GM12878 (cell line): ENCODE data around the gene CAPN7. TPM values are rescaled to one million over a fixed set of nuclear protein-coding genes. Genes with fewer than 3 reads are reported as not detected.

ENCODE experiments used
- CREB1 ChIP-seq: IDR thresholded peaks from 2 replicates; pipeline ENCODE4 v1.6.1; 2012; ENCODE audit warnings: low read depth, mild to moderate bottlenecking, inconsistent platforms
- EGR1 ChIP-seq, 2 experiments: IDR thresholded peaks; 1 replicate in 1 of 2; 2 replicates in 1 of 2; pipeline ENCODE4 v1.6.1; 2011 to 2012; ENCODE audit warnings: low read depth in 2 of 2, low read length in 2 of 2, borderline replicate concordance in 1 of 2, mild to moderate bottlenecking in 1 of 2, moderate library complexity in 1 of 2
- FOS ChIP-seq: IDR thresholded peaks from 3 replicates; pipeline ENCODE4 v1.6.1; 2011; ENCODE audit warnings: borderline replicate concordance; ENCODE audit not compliant: insufficient read length; ENCODE audit errors: extremely low read depth
- IRF3 ChIP-seq: fragments of 450-650 bp; IDR thresholded peaks from 2 replicates; pipeline ENCODE4 v1.6.1; 2014; ENCODE audit warnings: mild to moderate bottlenecking
- NR2C1 ChIP-seq: fragments of 450-650 bp; IDR thresholded peaks from 2 replicates; pipeline ENCODE4 v1.6.1; 2017; ENCODE audit warnings: antibody characterized with exemption, mild to moderate bottlenecking, moderate library complexity
- PAX8 ChIP-seq: fragments of 450-650 bp; IDR thresholded peaks from 2 replicates; pipeline ENCODE4 v1.6.1; 2017; ENCODE audit warnings: mild to moderate bottlenecking, moderate library complexity
- POLR2AphosphoS2 ChIP-seq: IDR thresholded peaks from 2 replicates; pipeline ENCODE4 v1.6.1; 2011; ENCODE audit warnings: low read depth, mild to moderate bottlenecking, low read length, improper control_type of control experiment, moderate library complexity
- PRDM15 ChIP-seq: fragments of 450-650 bp; formaldehyde crosslinking; IDR thresholded peaks from 2 replicates; pipeline ENCODE4 v1.4.0; 2020; ENCODE audit warnings: mild to moderate bottlenecking, moderate library complexity
- SMAD1 ChIP-seq: fragments of 450-650 bp; IDR thresholded peaks from 2 replicates; pipeline ENCODE4 v1.6.1; 2018; ENCODE audit warnings: mild to moderate bottlenecking, low read depth; ENCODE audit not compliant: partially characterized antibody
- SMAD5 ChIP-seq: IDR thresholded peaks from 2 replicates; pipeline ENCODE4 v1.6.1; 2016; ENCODE audit warnings: antibody characterized with exemption, low read depth
- SMARCA5 ChIP-seq: fragments of 450-650 bp; IDR thresholded peaks from 2 replicates; pipeline ENCODE4 v1.6.1; 2017; ENCODE audit warnings: mild to moderate bottlenecking
- SPI1 ChIP-seq: IDR thresholded peaks from 2 replicates; pipeline ENCODE4 v1.6.1; 2011; ENCODE audit warnings: low read depth, mild to moderate bottlenecking, low read length, moderate library complexity, borderline replicate concordance; ENCODE audit not compliant: insufficient read depth
- SREBF2 ChIP-seq: IDR thresholded peaks from 2 replicates; pipeline ENCODE4 v1.6.1; 2012; ENCODE audit warnings: mild to moderate bottlenecking, low read length
- STAT3 ChIP-seq: IDR thresholded peaks from 2 replicates; pipeline ENCODE4 v1.6.1; 2011; ENCODE audit warnings: low read depth, low read length, improper control_type of control experiment
- TAF1 ChIP-seq: IDR thresholded peaks from 2 replicates; pipeline ENCODE4 v1.6.1; 2011; ENCODE audit warnings: mild to moderate bottlenecking, low read depth, low read length, borderline replicate concordance
- TCF12 ChIP-seq: IDR thresholded peaks from 2 replicates; pipeline ENCODE4 v1.6.1; 2011; ENCODE audit warnings: low read depth, mild to moderate bottlenecking, low read length
- USF1 ChIP-seq: IDR thresholded peaks from 2 replicates; pipeline ENCODE4 v1.6.1; 2011; ENCODE audit warnings: borderline replicate concordance, low read depth, mild to moderate bottlenecking, moderate library complexity, mixed read lengths, low read length; ENCODE audit not compliant: insufficient read depth; ENCODE audit errors: extremely low read length
- ZBED1 ChIP-seq: IDR thresholded peaks from 2 replicates; pipeline ENCODE4 v1.6.1; 2016; ENCODE audit warnings: borderline replicate concordance
- polyA plus RNA-seq, 11 experiments: library from polyadenylated mRNA; depleted of rRNA in 4 of 11; unstranded in 6 of 11; stranded (reverse) in 5 of 11; fragments of >200 nt; fragmentation: Nextera tagmentation in 4 of 11; fragmentation: Illumina TruSeq in 1 of 11; extraction: Ambion mirVana in 4 of 11; extraction: Trizol in 1 of 11; gene quantifications; 1 replicate in 1 of 11; 2 replicates in 10 of 11; pipeline versions ENCODE4 v1.2.1 to v1.2.3, GENCODE V29; 2011 to 2016; ENCODE audit warnings: inconsistent platforms in 2 of 11, missing spikeins in 2 of 11, low read depth in 1 of 11
- total RNA-seq, 4 experiments: library from RNA; depleted of rRNA in 3 of 4; stranded (reverse); fragments of >200 nt in 3 of 4; fragmentation: Illumina TruSeq in 1 of 4; extraction: Trizol in 1 of 4; gene quantifications; 2 replicates each; pipeline versions ENCODE4 v1.2.1 to v1.2.3, GENCODE V29; 2013 to 2021
- TF ChIP-seq, protein P1 (sequence below): IDR thresholded peaks from 2 replicates; pipeline ENCODE4 v1.6.1; 2011; ENCODE audit warnings: mild to moderate bottlenecking, low read depth, low read length, moderate library complexity; ENCODE audit not compliant: insufficient replicate concordance
- TF ChIP-seq, protein P2 (sequence below): fragments of 450-650 bp; IDR thresholded peaks from 2 replicates; pipeline ENCODE4 v1.6.1; 2017; ENCODE audit warnings: mild to moderate bottlenecking, low read depth, inconsistent platforms; ENCODE audit not compliant: poor library complexity, severe bottlenecking

CAPN7 gene
- total and polyA plus RNA-seq, 10 of the 15 experiments (the other 5 are each of a cell fraction or from before 2014, with no cell fraction given), result 5.3 to 27.0 (median 18.2) TPM

DNA sequence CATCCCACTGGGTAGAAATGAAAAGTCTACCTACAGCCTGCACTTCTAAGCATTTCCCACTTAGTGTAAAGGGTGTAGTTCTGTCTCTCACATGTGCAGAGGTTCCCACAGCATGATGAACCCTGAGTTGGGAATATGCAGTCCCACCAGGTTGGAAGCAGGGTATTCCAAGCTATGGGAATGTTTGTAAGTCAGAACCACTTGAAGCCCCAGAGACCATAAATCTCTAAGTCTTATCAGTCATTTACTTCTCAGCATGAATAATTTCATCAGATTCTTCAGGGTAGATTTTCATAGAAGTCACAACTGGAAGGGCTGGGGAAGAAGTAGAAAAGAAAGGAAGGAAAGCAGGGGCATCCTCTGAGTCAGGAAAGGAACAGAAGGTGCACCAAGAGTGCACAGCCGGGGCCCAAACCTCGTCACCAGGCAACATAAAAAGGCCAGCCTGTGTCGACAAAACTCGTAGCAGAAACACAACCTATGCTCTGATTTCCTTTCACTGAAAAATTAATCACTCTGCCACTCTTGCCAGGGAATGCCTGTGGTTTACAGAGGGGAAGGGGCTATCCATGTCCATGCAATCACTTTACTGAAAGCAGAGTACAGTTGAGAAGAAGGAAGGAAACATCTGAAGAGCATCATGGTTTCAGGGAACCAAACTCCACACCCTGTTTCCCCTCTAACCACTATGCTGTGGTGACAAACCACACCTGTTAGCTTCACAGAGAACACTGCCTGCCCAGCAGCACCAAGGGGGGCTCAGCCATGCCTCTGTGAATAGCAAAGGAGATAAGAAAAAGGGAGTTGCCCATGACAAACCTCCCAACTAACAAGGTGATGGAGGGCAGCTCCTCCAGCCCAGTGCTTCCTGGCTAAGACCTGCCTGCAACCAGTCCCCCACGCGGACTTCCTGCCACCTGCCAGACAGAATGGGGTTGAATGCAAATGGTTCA, 85.8 kb downstream of the CAPN7 start (continued):
- TF ChIP-seq FOS (no peak), SPI1 (no peak), IRF3 (no peak), USF1 (no peak), STAT3 (no peak), TAF1 (no peak), CREB1 (peak; percentile 27; the same call in 1 of the 2 replicates), EGR1 (IDR thresholded peaks at IDR 0.05; ENCODE audit: borderline replicate concordance in 1 of 2, low read depth in 2 of 2, low read length in 2 of 2) (no peak; a peak in 1 of 3 replicates), SREBF2 (no peak), SMAD1 (no peak), POLR2AphosphoS2 (no peak), TCF12 (peak; percentile 82), PAX8 (no peak), ZBED1 (peak; percentile 74; the same call in 1 of the 2 replicates), NR2C1 (no peak), SMARCA5 (no peak), SMAD5 (no peak), PRDM15 (CRISPR knock-in tag) (no peak)
- TF ChIP-seq, protein P1, sequence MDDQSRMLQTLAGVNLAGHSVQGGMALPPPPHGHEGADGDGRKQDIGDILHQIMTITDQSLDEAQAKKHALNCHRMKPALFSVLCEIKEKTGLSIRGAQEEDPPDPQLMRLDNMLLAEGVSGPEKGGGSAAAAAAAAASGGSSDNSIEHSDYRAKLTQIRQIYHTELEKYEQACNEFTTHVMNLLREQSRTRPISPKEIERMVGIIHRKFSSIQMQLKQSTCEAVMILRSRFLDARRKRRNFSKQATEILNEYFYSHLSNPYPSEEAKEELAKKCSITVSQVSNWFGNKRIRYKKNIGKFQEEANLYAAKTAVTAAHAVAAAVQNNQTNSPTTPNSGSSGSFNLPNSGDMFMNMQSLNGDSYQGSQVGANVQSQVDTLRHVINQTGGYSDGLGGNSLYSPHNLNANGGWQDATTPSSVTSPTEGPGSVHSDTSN, result no peak
- TF ChIP-seq, protein P2, sequence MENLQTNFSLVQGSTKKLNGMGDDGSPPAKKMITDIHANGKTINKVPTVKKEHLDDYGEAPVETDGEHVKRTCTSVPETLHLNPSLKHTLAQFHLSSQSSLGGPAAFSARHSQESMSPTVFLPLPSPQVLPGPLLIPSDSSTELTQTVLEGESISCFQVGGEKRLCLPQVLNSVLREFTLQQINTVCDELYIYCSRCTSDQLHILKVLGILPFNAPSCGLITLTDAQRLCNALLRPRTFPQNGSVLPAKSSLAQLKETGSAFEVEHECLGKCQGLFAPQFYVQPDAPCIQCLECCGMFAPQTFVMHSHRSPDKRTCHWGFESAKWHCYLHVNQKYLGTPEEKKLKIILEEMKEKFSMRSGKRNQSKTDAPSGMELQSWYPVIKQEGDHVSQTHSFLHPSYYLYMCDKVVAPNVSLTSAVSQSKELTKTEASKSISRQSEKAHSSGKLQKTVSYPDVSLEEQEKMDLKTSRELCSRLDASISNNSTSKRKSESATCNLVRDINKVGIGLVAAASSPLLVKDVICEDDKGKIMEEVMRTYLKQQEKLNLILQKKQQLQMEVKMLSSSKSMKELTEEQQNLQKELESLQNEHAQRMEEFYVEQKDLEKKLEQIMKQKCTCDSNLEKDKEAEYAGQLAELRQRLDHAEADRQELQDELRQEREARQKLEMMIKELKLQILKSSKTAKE, result peak; percentile 42
